ENCODE results near the gene SEPTIN14. TPM values are rescaled to one million over a fixed set of nuclear protein-coding genes. Genes with fewer than 3 reads are reported as not detected.
"Not testable (repeated sequence)": the region's sequence is repeated elsewhere in the genome, so short reads cannot be mapped to it uniquely, and the experiment has no call there.

Gene SEPTIN14
- total RNA-seq = not detected in 2 replicates

GRCh38 chr7:55862652-55863051 lies at the start of gene SEPTIN14:
SEPTIN14 (minus strand) TSS chr7:55862752; CDS start chr7:55861996, 756 bp downstream.
- H3K4me3 ChIP-seq (ENCODE audit: low read depth, low read length); FAIRE-seq; DNase-seq (ENCODE audit: low read depth); H3K36me3 ChIP-seq (ENCODE audit: control insufficient read depth, insufficient read depth, low read length); H3K27me3 ChIP-seq (ENCODE audit: control insufficient read depth, insufficient read depth, low read length): not testable (repeated sequence)

GRCh38 chr7:55903985-55904759 lies 41.6 kb upstream of the SEPTIN14 start:
- no peak for DNase-seq (ENCODE audit: low read depth)
- Histone ChIP-seq H3K4me3 (ENCODE audit: low read depth, low read length) (no peak overlapping the region), H3K36me3 (ENCODE audit: control insufficient read depth, insufficient read depth, low read length) (no peaks in the 10 kb centered on the region), H3K27me3 (ENCODE audit: control insufficient read depth, insufficient read depth, low read length) (no peaks in the 10 kb centered on the region)
- TF ChIP-seq, protein P1, sequence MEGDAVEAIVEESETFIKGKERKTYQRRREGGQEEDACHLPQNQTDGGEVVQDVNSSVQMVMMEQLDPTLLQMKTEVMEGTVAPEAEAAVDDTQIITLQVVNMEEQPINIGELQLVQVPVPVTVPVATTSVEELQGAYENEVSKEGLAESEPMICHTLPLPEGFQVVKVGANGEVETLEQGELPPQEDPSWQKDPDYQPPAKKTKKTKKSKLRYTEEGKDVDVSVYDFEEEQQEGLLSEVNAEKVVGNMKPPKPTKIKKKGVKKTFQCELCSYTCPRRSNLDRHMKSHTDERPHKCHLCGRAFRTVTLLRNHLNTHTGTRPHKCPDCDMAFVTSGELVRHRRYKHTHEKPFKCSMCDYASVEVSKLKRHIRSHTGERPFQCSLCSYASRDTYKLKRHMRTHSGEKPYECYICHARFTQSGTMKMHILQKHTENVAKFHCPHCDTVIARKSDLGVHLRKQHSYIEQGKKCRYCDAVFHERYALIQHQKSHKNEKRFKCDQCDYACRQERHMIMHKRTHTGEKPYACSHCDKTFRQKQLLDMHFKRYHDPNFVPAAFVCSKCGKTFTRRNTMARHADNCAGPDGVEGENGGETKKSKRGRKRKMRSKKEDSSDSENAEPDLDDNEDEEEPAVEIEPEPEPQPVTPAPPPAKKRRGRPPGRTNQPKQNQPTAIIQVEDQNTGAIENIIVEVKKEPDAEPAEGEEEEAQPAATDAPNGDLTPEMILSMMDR (IDR thresholded peaks at IDR 0.05; ENCODE audit: insufficient read depth, low read length, severe bottlenecking) = no peak
- FAIRE-seq = no peak

DNA sequence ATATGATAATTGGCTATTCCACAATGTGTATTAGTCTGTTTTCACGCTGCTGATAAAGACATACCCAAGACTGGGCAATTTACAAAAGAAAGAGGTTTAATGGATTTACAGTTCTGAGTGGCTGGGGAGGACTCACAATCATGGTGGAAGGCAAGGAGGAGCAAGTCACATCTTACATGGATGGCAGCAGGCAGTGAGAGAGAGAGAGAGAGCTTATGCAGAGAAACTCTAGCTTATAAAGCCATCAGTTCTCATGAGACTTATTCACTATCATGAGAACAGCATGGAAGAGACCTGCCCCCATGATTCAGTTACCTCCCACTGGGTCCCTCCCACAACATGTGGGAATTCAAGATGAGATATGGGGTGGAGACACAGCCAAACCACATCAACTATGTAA lies 38.5 kb upstream of the SEPTIN14 start:
- FAIRE-seq; H3K27me3 ChIP-seq (ENCODE audit: control insufficient read depth, insufficient read depth, low read length); DNase-seq (ENCODE audit: low read depth); H3K4me3 ChIP-seq (ENCODE audit: low read depth, low read length); H3K36me3 ChIP-seq (ENCODE audit: control insufficient read depth, insufficient read depth, low read length): not testable (repeated sequence)

DNA sequence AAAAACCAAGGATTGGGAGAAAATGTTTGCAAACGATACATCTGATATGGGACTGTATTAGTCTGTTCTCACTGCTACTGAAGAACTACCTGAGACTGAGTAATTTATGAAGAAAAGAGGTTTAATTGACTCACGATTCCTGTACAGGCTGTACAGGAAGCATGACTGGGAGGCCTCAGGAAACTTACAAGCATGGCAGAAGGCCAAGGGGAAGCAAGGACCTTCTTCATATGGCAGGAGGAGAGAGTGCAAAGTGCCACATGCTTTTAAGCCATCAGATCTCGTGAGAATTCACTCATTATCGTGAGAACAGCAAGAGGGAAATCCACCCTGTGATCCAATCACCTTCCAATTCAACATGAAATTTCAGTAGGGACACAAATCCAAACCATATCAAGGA lies 35.7 kb upstream of the SEPTIN14 start:
- TF ChIP-seq, protein P1 (IDR thresholded peaks at IDR 0.05; ENCODE audit: insufficient read depth, low read length, severe bottlenecking) = no peak
- FAIRE-seq (no peak), DNase-seq (ENCODE audit: low read depth) (peak; percentile 4)
- H3K27me3 ChIP-seq (ENCODE audit: control insufficient read depth, insufficient read depth, low read length) = no peaks in the 10 kb centered on the region
- no peak overlapping the region for H3K4me3 ChIP-seq (ENCODE audit: low read depth, low read length)
- H3K36me3 ChIP-seq (ENCODE audit: control insufficient read depth, insufficient read depth, low read length) = no peaks in the 10 kb centered on the region

DNA sequence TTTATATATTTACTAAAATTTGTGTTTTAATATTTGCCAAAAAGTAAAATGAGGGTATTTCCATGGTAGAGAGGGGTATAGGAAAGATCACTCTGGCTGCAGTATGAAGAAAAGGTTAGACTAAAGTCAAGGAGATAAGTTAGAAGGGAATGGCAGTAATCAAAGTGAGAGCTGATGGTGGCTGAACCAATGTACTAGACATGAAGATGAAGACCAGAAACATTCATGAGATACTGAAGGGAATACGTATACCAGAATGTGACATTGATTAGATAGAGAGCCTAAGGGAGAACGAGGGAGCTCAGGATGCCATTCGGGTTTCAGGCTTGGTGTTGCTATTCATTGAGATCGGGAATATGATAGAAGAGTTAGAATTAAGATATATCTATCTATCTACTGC lies 32.5 kb upstream of the SEPTIN14 start:
- FAIRE-seq (no peak), DNase-seq (ENCODE audit: low read depth) (no peak)
- TF ChIP-seq, protein P1 (IDR thresholded peaks at IDR 0.05; ENCODE audit: insufficient read depth, low read length, severe bottlenecking) = no peak
- Histone ChIP-seq H3K27me3 (ENCODE audit: control insufficient read depth, insufficient read depth, low read length) (no peaks in the 10 kb centered on the region), H3K4me3 (ENCODE audit: low read depth, low read length) (no peak overlapping the region), H3K36me3 (ENCODE audit: control insufficient read depth, insufficient read depth, low read length) (no peaks in the 10 kb centered on the region)

DNA sequence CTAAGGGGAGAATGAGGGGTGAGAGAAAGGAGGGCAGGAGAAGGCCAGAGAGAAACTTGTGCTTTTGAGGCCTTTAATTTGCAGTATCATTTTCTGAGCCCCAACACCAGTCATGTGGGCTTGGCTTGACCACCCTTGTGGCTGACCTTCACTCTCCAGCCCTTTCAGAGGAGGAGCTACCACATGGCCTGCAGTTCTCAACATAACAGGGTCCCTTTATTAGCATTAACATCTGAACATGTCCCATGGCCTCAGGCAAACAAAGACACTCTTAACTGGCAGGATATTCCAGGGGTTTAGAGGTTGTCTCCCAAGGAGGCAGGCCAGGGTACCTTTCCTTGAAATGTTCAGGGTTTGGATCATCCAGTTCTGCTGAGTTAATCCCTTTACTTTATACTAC lies 31.4 kb upstream of the SEPTIN14 start:
- Histone ChIP-seq H3K27me3 (ENCODE audit: control insufficient read depth, insufficient read depth, low read length) (no peaks in the 10 kb centered on the region), H3K36me3 (ENCODE audit: control insufficient read depth, insufficient read depth, low read length) (no peaks in the 10 kb centered on the region), H3K4me3 (ENCODE audit: low read depth, low read length) (no peak overlapping the region)
- FAIRE-seq (no peak), DNase-seq (ENCODE audit: low read depth) (no peak)
- TF ChIP-seq, protein P1 (IDR thresholded peaks at IDR 0.05; ENCODE audit: insufficient read depth, low read length, severe bottlenecking) = no peak

DNA sequence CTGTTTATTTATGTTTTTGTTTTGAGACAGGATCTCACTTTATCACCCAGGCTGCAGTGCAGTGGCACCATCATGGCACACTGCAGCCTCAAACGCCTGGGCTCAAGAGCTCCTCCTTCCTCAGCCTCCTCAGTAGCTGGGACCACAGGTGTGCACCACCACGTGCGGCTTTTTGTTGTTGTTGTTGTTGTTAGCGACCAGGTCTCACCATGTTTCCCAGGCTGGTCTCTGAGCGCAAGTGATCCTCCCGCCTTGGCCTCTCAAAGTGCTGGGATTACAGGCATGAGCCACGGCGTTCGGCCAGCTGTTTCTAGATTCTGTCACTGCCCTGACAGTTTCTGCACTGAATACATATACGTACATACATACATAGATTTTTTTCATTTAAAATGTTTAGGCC lies 25.8 kb upstream of the SEPTIN14 start:
- not testable (repeated sequence) for H3K4me3 ChIP-seq (ENCODE audit: low read depth, low read length); H3K36me3 ChIP-seq (ENCODE audit: control insufficient read depth, insufficient read depth, low read length); DNase-seq (ENCODE audit: low read depth); H3K27me3 ChIP-seq (ENCODE audit: control insufficient read depth, insufficient read depth, low read length); FAIRE-seq
